Natural killer cell (primary cell): Measurements from ENCODE around the gene CADM4. TPM values are rescaled to one million over a fixed set of nuclear protein-coding genes. Genes with fewer than 3 reads are reported as not detected.

Source experiments
- ATAC-seq, 3 donors: fragments of 150-1000 bp in 2 of 3; fragments of 200-7000 bp in 1 of 3; cut with Tn5 transposase; 1 replicate in 1 of 3; 2 replicates in 2 of 3; pipeline ENCODE4 v1.10.0; 2021; ENCODE audit warnings: mild to moderate bottlenecking in 2 of 3, moderate library complexity in 2 of 3
- DNase-seq, 2 donors: peaks; one replicate each; pipeline versions ENCODE4 v3.0.0 to v3.0.0-alpha.2; 2013 to 2021; ENCODE audit warnings: mixed read lengths in 1 of 2
- H3K27ac ChIP-seq: one replicate; pipeline ENCODE4 v1.5.1; 2013; ENCODE audit warnings: mild to moderate bottlenecking, low read length
- H3K27me3 ChIP-seq: one replicate; pipeline ENCODE4 v1.6.1; 2013; ENCODE audit warnings: low read length; ENCODE audit not compliant: control insufficient read depth, insufficient read depth
- H3K36me3 ChIP-seq: one replicate; pipeline ENCODE4 v1.6.1; 2013; ENCODE audit warnings: low read length; ENCODE audit not compliant: control insufficient read depth, insufficient read depth
- H3K4me1 ChIP-seq: one replicate; pipeline ENCODE4 v1.6.1; 2013; ENCODE audit warnings: low read length; ENCODE audit not compliant: control insufficient read depth, insufficient read depth
- H3K4me3 ChIP-seq: one replicate; pipeline ENCODE4 v1.5.1; 2013; ENCODE audit warnings: low read length
- H3K9me3 ChIP-seq: one replicate; pipeline ENCODE4 v1.6.1; 2013; ENCODE audit warnings: low read length; ENCODE audit not compliant: control insufficient read depth, insufficient read depth
- H3K27ac Mint-ChIP-seq, 2 donors: one replicate each; pipeline ENCODE4 v1.8.0; 2022; ENCODE audit warnings: mild to moderate bottlenecking in 2 of 2, mixed read lengths in 2 of 2, moderate library complexity in 1 of 2
- H3K27me3 Mint-ChIP-seq, 2 donors: one replicate each; pipeline ENCODE4 v1.8.0; 2022; ENCODE audit warnings: low read depth in 2 of 2, mixed read lengths in 2 of 2
- H3K36me3 Mint-ChIP-seq: one replicate; pipeline ENCODE4 v1.8.0; 2022; ENCODE audit warnings: mixed read lengths
- H3K4me1 Mint-ChIP-seq, 2 donors: one replicate each; pipeline ENCODE4 v1.8.0; 2022; ENCODE audit warnings: mixed read lengths in 2 of 2
- H3K4me3 Mint-ChIP-seq: one replicate; pipeline ENCODE4 v1.8.0; 2022; ENCODE audit warnings: mild to moderate bottlenecking, moderate library complexity, mixed read lengths
- H3K9me3 Mint-ChIP-seq, 2 donors: one replicate each; pipeline ENCODE4 v1.8.0; 2022; ENCODE audit warnings: mixed read lengths in 2 of 2
- WGBS: methylation state at CpG from one replicate; pipeline ENCODE4 v1.1.7; 2013; ENCODE audit warnings: missing lambda C conversion rate; ENCODE audit not compliant: insufficient coverage; 5-methylcytosine and 5-hydroxymethylcytosine counted together
- intact Hi-C: fragments of 100-400 bp; cut with micrococcal nuclease; formaldehyde crosslinking; loops from one replicate; pipeline ENCODE4 v1.14.2; 2022
- total RNA-seq, 4 donors: library from RNA; stranded (reverse); fragments of 120-200 nt in 1 of 4; gene quantifications; one replicate each; pipeline versions ENCODE4 v1.2.3 to v1.2.4, GENCODE V29; 2013 to 2022
- TF ChIP-seq, protein P1 (sequence below): fragments of 200-600 bp; IDR thresholded peaks from one replicate; pipeline ENCODE4 v1.8.0; 2022; ENCODE audit warnings: antibody characterized with exemption

The CADM4 gene
- total RNA-seq, 3 donors from 2014 or later (not counting 1 experiment from before 2014, with no cell fraction given), result 0.19 to 0.38 TPM; not detected in 1

DNA sequence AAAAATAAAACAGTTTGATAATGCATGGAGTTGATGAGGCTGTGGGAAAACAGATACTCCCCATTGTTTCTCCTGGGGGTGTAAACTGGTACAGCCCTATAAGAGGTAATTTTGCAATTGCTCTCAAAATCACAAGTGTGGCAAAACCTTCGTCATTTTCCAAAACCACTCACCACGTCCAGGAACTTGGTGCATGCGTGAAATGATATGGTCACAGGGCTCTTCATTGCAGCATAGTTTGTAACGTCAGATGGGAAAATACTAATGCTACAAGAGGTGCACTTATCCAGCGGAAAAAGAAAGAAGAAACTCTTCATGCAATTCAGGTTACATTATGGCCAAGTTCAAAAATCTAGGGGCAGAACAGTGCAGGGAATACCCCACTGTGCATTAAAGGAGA is 42.2 kb upstream of the CADM4 start:
- ATAC-seq, result no peak
- no peaks in the 10 kb centered on the region for H3K4me1 Mint-ChIP-seq
- H3K27ac ChIP-seq, result no peak overlapping the region

GRCh38 chr19:43678512-43679261 is 39.0 kb upstream of the CADM4 start:
- no peak for DNase-seq
- H3K4me1 ChIP-seq, result no peaks in the 10 kb centered on the region
- H3K36me3 ChIP-seq, result no peaks in the 10 kb centered on the region
- H3K4me3 ChIP-seq, result no peak overlapping the region
- H3K27me3 Mint-ChIP-seq, result peaks cover 0 to 6% of the 10 kb centered on the region in 2 donors
- no peak overlapping the region for H3K27ac Mint-ChIP-seq
- no peaks in the 10 kb centered on the region for H3K9me3 Mint-ChIP-seq
- no peaks in the 10 kb centered on the region for H3K4me1 Mint-ChIP-seq
- ATAC-seq, result no peak
- no peaks in the 10 kb centered on the region for H3K27me3 ChIP-seq
- H3K9me3 ChIP-seq, result no peaks in the 10 kb centered on the region
- no peaks in the 10 kb centered on the region for H3K36me3 Mint-ChIP-seq
- no peak overlapping the region for H3K4me3 Mint-ChIP-seq
- no peak overlapping the region for H3K27ac ChIP-seq
- intact Hi-C loops, result no loop called here
- 87% methylated on average over 8 of the region's 11 CpGs for WGBS
- TF ChIP-seq, protein P1, sequence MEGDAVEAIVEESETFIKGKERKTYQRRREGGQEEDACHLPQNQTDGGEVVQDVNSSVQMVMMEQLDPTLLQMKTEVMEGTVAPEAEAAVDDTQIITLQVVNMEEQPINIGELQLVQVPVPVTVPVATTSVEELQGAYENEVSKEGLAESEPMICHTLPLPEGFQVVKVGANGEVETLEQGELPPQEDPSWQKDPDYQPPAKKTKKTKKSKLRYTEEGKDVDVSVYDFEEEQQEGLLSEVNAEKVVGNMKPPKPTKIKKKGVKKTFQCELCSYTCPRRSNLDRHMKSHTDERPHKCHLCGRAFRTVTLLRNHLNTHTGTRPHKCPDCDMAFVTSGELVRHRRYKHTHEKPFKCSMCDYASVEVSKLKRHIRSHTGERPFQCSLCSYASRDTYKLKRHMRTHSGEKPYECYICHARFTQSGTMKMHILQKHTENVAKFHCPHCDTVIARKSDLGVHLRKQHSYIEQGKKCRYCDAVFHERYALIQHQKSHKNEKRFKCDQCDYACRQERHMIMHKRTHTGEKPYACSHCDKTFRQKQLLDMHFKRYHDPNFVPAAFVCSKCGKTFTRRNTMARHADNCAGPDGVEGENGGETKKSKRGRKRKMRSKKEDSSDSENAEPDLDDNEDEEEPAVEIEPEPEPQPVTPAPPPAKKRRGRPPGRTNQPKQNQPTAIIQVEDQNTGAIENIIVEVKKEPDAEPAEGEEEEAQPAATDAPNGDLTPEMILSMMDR, result no peak

More for the DNA sequence above, 42.2 kb upstream of the CADM4 start:
- Histone ChIP-seq H3K4me3 (no peak overlapping the region), H3K4me1 (no peaks in the 10 kb centered on the region), H3K27me3 (no peaks in the 10 kb centered on the region), H3K36me3 (no peaks in the 10 kb centered on the region), H3K9me3 (no peaks in the 10 kb centered on the region)
- Mint-ChIP-seq H3K4me3 (no peak overlapping the region), H3K36me3 (no peaks in the 10 kb centered on the region), H3K27ac (no peak overlapping the region), H3K9me3 (no peaks in the 10 kb centered on the region), H3K27me3 (no peaks in the 10 kb centered on the region)
- WGBS, result 65% methylated on average over 5 of the region's 5 CpGs
- DNase-seq, result no peak
- TF ChIP-seq, protein P1, result no peak
- intact Hi-C loops, result no loop called here

GRCh38 chr19:43675906-43676305 is 36.3 kb upstream of the CADM4 start:
- no peak overlapping the region for H3K27ac ChIP-seq
- Mint-ChIP-seq H3K27ac (no peak overlapping the region), H3K4me3 (no peak overlapping the region), H3K27me3 (peaks cover 0 to 9% of the 10 kb centered on the region in 2 donors), H3K9me3 (no peaks in the 10 kb centered on the region), H3K4me1 (peaks cover 0 to under 1% of the 10 kb centered on the region in 2 donors), H3K36me3 (no peaks in the 10 kb centered on the region)
- no peak for DNase-seq
- no peak overlapping the region for H3K4me3 ChIP-seq
- WGBS, result 86% methylated on average over 11 of the region's 11 CpGs
- no peaks in the 10 kb centered on the region for H3K36me3 ChIP-seq
- no peaks in the 10 kb centered on the region for H3K27me3 ChIP-seq
- no peaks in the 10 kb centered on the region for H3K9me3 ChIP-seq
- intact Hi-C loops, result no loop called here
- ATAC-seq, result no peak
- no peaks in the 10 kb centered on the region for H3K4me1 ChIP-seq
- TF ChIP-seq, protein P1, result no peak
